D721Med (cell line): ENCODE results near the gene SH2D3C.

ENCODE experiments used
- DNase-seq: peaks from one replicate; pipeline ENCODE4 v3.0.0; 2011; ENCODE audit warnings: low spot score; ENCODE audit not compliant: insufficient read length
- FAIRE-seq: peaks from 2 replicates; lab custom pipeline; 2011; peaks lifted over from hg19 to GRCh38; lab: Jason Lieb, UNC
- CTCF ChIP-seq: IDR thresholded peaks from 2 replicates; pipeline ENCODE4 v1.5.1; 2012; ENCODE audit warnings: mild to moderate bottlenecking, control low read depth; ENCODE audit not compliant: insufficient read depth; ENCODE audit errors: missing control alignments

The SH2D3C gene

GRCh38 chr9:127812011-127812410 is 33.5 kb upstream of the SH2D3C start:
- DNase-seq (no peak), FAIRE-seq (no peak)
- no peak for TF ChIP-seq CTCF

- TF ChIP-seq CTCF = no peak
- no peak for FAIRE-seq
- DNase-seq = no peak
Measured at GRCh38 chr9:127810378-127811187, 32.1 kb upstream of the SH2D3C start.

GRCh38 chr9:127809540-127810377 is 31.3 kb upstream of the SH2D3C start:
- TF ChIP-seq CTCF = no peak
- DNase-seq = no peak
- FAIRE-seq = no peak

GRCh38 chr9:127809002-127809539 is 30.6 kb upstream of the SH2D3C start:
- no peak for TF ChIP-seq CTCF
- no peak for FAIRE-seq

GRCh38 chr9:127808347-127809001 is 30.0 kb upstream of the SH2D3C start:
- no peak for TF ChIP-seq CTCF
- FAIRE-seq = no peak
- no peak for DNase-seq

More at GRCh38 chr9:127809002-127809539, 30.6 kb upstream of the SH2D3C start:
- DNase-seq = no peak

GRCh38 chr9:127806871-127807270 is 28.4 kb upstream of the SH2D3C start:
- no peak for FAIRE-seq
- TF ChIP-seq CTCF = no peak
- no peak for DNase-seq
